Tibial nerve (tissue), 4 donors: ENCODE data around the gene SPDYE3.
"Not testable (repeated sequence)": the region's sequence is repeated elsewhere in the genome, so short reads cannot be mapped to it uniquely, and the experiment has no call there.

Experiments used
- EP300 ChIP-seq, 2 donors: sonication (generic); formaldehyde crosslinking; IDR thresholded peaks; one replicate each; pipeline ENCODE4 v1.6.1; 2017; ENCODE audit warnings: antibody characterized with exemption in 2 of 2, mild to moderate bottlenecking in 1 of 2
- POLR2A ChIP-seq, 2 donors: fragments of 450-650 bp; IDR thresholded peaks; one replicate each; pipeline ENCODE4 v1.6.1; 2017; ENCODE audit warnings: antibody characterized with exemption in 2 of 2, mild to moderate bottlenecking in 2 of 2, moderate library complexity in 2 of 2
- TF ChIP-seq, protein P1 (sequence below), 5 experiments: fragments of 200-600 bp in 3 of 5; fragments of 450-650 bp in 2 of 5; sonication (generic) in 3 of 5; IDR thresholded peaks; one replicate each; pipeline ENCODE4 v1.5.1; 2016 to 2019; ENCODE audit warnings: antibody characterized with exemption in 5 of 5, mild to moderate bottlenecking in 3 of 5, moderate library complexity in 2 of 5

DNA sequence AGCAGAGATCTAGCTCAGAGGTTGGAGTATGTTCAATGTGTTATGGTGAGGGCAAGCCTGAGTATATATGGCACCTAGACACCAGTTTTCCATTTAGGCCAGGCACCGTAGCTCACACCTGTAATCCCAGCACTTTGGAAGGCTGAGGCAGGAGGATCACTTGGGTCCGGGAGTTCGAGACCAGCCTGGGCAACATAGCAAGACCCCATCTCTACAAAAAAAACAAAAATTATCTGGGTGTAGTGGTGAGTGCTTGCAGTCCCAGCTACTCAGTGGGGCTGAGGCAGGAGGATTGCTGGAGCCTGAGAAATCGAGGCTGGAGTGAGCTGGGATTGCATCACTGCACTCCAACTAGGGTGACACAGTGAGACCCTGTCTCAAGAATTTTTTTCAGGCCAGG lies 44.6 kb upstream of the SPDYE3 start:
- not testable (repeated sequence) for TF ChIP-seq POLR2A, EP300 (IDR thresholded peaks at IDR 0.05)
- TF ChIP-seq, protein P1, sequence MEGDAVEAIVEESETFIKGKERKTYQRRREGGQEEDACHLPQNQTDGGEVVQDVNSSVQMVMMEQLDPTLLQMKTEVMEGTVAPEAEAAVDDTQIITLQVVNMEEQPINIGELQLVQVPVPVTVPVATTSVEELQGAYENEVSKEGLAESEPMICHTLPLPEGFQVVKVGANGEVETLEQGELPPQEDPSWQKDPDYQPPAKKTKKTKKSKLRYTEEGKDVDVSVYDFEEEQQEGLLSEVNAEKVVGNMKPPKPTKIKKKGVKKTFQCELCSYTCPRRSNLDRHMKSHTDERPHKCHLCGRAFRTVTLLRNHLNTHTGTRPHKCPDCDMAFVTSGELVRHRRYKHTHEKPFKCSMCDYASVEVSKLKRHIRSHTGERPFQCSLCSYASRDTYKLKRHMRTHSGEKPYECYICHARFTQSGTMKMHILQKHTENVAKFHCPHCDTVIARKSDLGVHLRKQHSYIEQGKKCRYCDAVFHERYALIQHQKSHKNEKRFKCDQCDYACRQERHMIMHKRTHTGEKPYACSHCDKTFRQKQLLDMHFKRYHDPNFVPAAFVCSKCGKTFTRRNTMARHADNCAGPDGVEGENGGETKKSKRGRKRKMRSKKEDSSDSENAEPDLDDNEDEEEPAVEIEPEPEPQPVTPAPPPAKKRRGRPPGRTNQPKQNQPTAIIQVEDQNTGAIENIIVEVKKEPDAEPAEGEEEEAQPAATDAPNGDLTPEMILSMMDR (IDR thresholded peaks at IDR 0.05), result not testable (repeated sequence)
